SU-DHL-6 (cell line): ENCODE measurements around the gene FGFRL1.

Experiments
- H2AFZ ChIP-seq: fragments of 200-600 bp; sonication (generic); 2 replicates; pipeline ENCODE4 v1.6.1; 2014; ENCODE audit warnings: low read depth, mild to moderate bottlenecking, moderate library complexity, mixed read lengths, antibody characterized with exemption, low read length; ENCODE audit not compliant: severe bottlenecking
- H3F3A ChIP-seq: fragments of 200-600 bp; shearing (Covaris generic); 2 replicates; pipeline ENCODE4 v1.6.0; 2016; ENCODE audit warnings: antibody characterized with exemption, mild to moderate bottlenecking; ENCODE audit not compliant: insufficient read depth
- H3K27ac ChIP-seq: fragments of 200-600 bp; sonication (generic); 2 replicates; pipeline ENCODE4 v1.5.1; 2016; ENCODE audit warnings: low read depth, mild to moderate bottlenecking, low read length, moderate library complexity, mixed read lengths
- H3K27me3 ChIP-seq: fragments of 200-600 bp; sonication (generic), shearing (Covaris generic); 2 replicates; pipeline ENCODE4 v1.6.0; 2014; ENCODE audit warnings: mild to moderate bottlenecking, low read length
- H3K36me3 ChIP-seq: fragments of 200-600 bp; sonication (generic); 2 replicates; pipeline ENCODE4 v1.6.1; 2014; ENCODE audit warnings: mild to moderate bottlenecking, low read length, mixed read lengths
- H3K4me2 ChIP-seq: fragments of 300-600, 200-600 bp; shearing (Covaris generic), sonication (generic); 2 replicates; pipeline ENCODE4 v1.6.0; 2014; ENCODE audit warnings: low read length, low read depth, mild to moderate bottlenecking; ENCODE audit not compliant: poor library complexity, severe bottlenecking
- H3K4me3 ChIP-seq: fragments of 200-600 bp; sonication (generic); 2 replicates; pipeline ENCODE4 v1.5.1; 2014; ENCODE audit warnings: antibody characterized with exemption, low read length, mild to moderate bottlenecking, mixed read lengths; ENCODE audit not compliant: insufficient read depth, poor library complexity, severe bottlenecking
- H3K79me2 ChIP-seq: fragments of 200-600 bp; sonication (generic); 2 replicates; pipeline ENCODE4 v1.6.1; 2014; ENCODE audit warnings: mild to moderate bottlenecking, low read length, moderate library complexity; ENCODE audit not compliant: insufficient read depth
- H3K9ac ChIP-seq: fragments of 200-600 bp; sonication (generic); 2 replicates; pipeline ENCODE4 v1.7.0; 2014; ENCODE audit warnings: mild to moderate bottlenecking, low read length
- H3K9me2 ChIP-seq: fragments of 200-600 bp; sonication (generic); replicated peaks from 2 replicates; pipeline ENCODE4 v1.6.1; 2014; ENCODE audit warnings: low read length; ENCODE audit not compliant: insufficient read depth
- H3K9me3 ChIP-seq: fragments of 200-600 bp; sonication (generic); 2 replicates; pipeline ENCODE4 v1.6.1; 2014; ENCODE audit warnings: low read length, mixed read lengths; ENCODE audit not compliant: insufficient read depth
- H4K20me1 ChIP-seq: fragments of 200-600 bp; sonication (generic); 2 replicates; pipeline ENCODE4 v1.6.1; 2014; ENCODE audit warnings: low read depth, mild to moderate bottlenecking, antibody characterized with exemption, low read length, moderate library complexity, mixed read lengths
- EZH2phosphoT487 ChIP-seq: fragments of 200-600 bp; sonication (generic), shearing (Covaris generic); conservative IDR thresholded peaks from 2 replicates; pipeline ENCODE4 v1.6.1; 2018; ENCODE audit warnings: mild to moderate bottlenecking, antibody characterized with exemption, low read length, moderate library complexity, mixed read lengths
- TF ChIP-seq, protein P1 (sequence below): fragments of 200-600 bp; sonication (generic); IDR thresholded peaks from one replicate; pipeline ENCODE4 v1.5.1; 2017; ENCODE audit warnings: antibody characterized with exemption, mild to moderate bottlenecking, low read length, moderate library complexity; ENCODE audit not compliant: insufficient read depth, poor library complexity, severe bottlenecking

FGFRL1 gene

DNA sequence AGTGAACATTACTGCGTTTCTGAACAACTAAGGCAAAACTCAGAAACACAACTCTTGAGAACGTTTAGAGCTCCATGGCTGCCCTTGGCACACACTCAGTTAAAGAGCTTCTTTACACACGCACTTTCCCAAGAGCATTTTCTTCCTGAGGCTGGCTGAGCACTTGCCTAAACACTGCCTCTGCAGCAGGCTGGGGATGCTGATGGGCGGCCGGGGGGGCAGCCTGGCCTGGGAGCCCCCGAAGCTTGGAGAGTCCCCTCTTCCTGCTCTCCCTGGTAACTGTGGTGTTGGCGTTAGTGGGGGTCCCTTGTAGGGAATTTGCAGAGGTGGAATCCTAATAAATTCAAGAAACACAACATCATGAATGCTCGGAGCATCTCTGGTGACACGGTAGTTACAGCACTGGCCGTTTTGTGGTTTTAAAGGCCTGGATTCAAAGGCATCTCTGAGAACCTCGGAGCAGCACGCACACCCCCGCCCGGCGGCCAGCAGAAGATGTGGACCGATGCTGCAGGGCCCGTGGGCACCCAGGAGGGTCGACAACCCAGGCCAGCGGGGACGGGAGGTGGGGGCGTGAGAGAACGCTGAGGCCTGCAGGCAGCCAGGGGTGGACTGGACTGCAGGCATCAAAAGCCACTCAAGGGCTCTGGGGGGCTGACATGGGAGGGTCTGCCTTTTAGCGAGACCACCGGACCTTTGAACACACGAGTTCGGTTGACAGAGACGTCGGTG lies 45.4 kb downstream of the FGFRL1 start:
- H4K20me1 ChIP-seq = no peaks in the 10 kb centered on the region
- no peaks in the 10 kb centered on the region for H3K36me3 ChIP-seq
- H3K27ac ChIP-seq = no peak overlapping the region
- H3K4me3 ChIP-seq = no peak overlapping the region
- no peak for TF ChIP-seq EZH2phosphoT487
- TF ChIP-seq, protein P1, sequence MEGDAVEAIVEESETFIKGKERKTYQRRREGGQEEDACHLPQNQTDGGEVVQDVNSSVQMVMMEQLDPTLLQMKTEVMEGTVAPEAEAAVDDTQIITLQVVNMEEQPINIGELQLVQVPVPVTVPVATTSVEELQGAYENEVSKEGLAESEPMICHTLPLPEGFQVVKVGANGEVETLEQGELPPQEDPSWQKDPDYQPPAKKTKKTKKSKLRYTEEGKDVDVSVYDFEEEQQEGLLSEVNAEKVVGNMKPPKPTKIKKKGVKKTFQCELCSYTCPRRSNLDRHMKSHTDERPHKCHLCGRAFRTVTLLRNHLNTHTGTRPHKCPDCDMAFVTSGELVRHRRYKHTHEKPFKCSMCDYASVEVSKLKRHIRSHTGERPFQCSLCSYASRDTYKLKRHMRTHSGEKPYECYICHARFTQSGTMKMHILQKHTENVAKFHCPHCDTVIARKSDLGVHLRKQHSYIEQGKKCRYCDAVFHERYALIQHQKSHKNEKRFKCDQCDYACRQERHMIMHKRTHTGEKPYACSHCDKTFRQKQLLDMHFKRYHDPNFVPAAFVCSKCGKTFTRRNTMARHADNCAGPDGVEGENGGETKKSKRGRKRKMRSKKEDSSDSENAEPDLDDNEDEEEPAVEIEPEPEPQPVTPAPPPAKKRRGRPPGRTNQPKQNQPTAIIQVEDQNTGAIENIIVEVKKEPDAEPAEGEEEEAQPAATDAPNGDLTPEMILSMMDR = no peak
- no peaks in the 10 kb centered on the region for H3K79me2 ChIP-seq
- no peak overlapping the region for H2AFZ ChIP-seq
- H3K9me3 ChIP-seq = no peaks in the 10 kb centered on the region
- H3K4me2 ChIP-seq = no peak overlapping the region
- H3K9me2 ChIP-seq = no peaks in the 10 kb centered on the region
- H3K9ac ChIP-seq = no peak overlapping the region
- H3F3A ChIP-seq = no peaks in the 10 kb centered on the region; the same call in 1 of the 2 replicates
- no peaks in the 10 kb centered on the region for H3K27me3 ChIP-seq

DNA sequence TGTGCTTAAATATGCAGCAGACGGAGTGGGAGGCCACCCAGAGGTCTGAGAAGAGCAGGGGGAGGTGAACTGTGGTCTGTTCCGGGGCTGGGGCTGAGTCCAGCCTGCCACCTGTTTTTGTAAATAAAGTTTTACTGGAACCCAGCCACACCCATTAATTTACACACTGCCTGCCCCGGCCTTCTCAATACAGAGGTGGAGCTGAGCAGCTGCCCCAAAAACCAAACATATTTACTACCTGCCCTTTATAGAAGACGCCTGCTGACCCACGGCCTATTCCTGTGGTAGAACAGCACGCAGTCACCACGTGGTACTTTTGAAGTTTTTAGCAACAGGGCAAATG lies 45.9 kb downstream of the FGFRL1 start:
- H3K4me2 ChIP-seq = no peak overlapping the region
- no peak overlapping the region for H3K4me3 ChIP-seq
- TF ChIP-seq, protein P1 = no peak
- TF ChIP-seq EZH2phosphoT487 = no peak
- no peaks in the 10 kb centered on the region; the same call in 1 of the 2 replicates for H3F3A ChIP-seq
- no peaks in the 10 kb centered on the region for H3K9me3 ChIP-seq
- no peaks in the 10 kb centered on the region for H3K9me2 ChIP-seq
- H3K27ac ChIP-seq = no peak overlapping the region
- no peaks in the 10 kb centered on the region for H3K36me3 ChIP-seq
- H2AFZ ChIP-seq = no peak overlapping the region
- H3K27me3 ChIP-seq = no peaks in the 10 kb centered on the region
- no peaks in the 10 kb centered on the region for H3K79me2 ChIP-seq
- H4K20me1 ChIP-seq = no peaks in the 10 kb centered on the region
- no peak overlapping the region for H3K9ac ChIP-seq

DNA sequence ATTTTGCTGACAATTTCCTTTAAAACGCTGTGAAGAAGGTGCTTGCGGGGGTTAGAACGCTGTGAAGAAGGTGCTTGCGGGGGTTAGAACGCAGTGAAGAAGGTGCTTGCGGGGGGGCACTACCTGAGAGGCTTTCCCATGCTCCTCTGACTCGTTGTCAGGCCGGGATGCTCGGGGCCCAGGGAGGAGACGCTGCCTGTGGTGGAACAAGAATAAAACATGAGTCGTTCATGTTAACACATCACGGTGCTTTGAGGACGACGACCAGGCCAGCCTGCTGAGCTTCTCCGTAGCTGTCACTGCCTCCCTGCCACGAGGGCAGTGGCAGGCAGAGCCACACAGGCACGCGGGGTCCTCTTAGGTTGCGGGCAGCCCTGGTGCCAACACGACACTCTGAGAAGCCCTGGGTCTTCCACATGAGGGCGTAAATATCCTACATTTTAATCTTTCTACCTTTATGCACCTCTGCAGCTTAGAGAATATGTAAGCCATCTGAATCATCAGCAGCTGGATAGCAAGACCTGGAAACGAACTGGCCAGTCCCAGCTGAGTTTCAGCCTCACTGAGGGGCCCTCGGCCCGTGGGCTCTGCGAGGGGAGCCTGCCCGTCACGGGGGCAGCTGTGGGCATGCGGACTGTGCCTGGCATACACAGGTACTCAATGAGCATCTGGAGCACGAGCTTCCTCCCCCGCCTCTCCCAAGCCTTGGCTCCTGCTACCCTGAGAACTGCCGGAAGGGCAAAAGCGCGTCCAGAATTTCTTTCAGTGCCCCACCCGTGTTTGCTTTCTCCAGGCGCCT lies 47.0 kb downstream of the FGFRL1 start:
- Histone ChIP-seq H3F3A (no peaks in the 10 kb centered on the region; the same call in 1 of the 2 replicates), H4K20me1 (no peaks in the 10 kb centered on the region), H3K27ac (no peak overlapping the region), H3K79me2 (no peaks in the 10 kb centered on the region), H3K9me3 (no peaks in the 10 kb centered on the region), H3K27me3 (no peaks in the 10 kb centered on the region), H2AFZ (no peak overlapping the region), H3K4me3 (no peak overlapping the region), H3K9me2 (no peaks in the 10 kb centered on the region), H3K9ac (no peak overlapping the region), H3K36me3 (no peaks in the 10 kb centered on the region), H3K4me2 (no peak overlapping the region)
- no peak for TF ChIP-seq EZH2phosphoT487
- TF ChIP-seq, protein P1 = no peak
